ENCODE measurements around the gene SLC49A3.

DNA sequence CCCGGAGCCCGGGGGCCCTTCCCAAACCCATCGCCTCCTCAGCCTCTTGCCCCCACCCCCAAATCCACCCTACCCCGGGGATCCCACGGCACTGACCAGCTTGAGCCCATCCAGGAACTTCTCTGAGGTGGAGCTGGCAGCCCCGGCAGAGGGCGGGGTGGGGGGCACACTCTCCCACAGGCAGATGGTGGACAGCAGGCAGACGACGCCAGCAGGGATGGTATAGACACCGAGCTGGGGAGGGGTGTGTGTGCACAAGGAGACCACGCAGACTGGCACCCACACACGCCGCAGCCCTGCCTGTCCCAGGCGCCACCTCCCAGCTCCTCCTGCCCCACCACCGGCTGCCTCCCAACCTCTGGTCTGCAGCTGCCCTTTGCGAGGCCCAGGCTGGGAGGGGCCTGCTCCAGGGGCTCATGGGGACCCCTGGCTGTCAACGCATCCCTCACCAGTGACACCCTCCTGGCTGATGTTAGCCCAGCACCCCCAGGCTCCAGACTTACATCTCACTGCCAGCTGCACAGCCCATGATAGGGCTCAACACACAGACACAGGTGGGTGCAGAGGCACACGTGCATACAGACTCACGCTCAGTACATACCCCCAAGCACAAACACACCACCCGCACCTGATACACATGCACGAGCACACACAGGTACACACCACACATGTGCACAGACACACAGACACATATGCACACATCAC lies 4.2 kb downstream of the SLC49A3 start:
- TF ChIP-seq, protein P1, sequence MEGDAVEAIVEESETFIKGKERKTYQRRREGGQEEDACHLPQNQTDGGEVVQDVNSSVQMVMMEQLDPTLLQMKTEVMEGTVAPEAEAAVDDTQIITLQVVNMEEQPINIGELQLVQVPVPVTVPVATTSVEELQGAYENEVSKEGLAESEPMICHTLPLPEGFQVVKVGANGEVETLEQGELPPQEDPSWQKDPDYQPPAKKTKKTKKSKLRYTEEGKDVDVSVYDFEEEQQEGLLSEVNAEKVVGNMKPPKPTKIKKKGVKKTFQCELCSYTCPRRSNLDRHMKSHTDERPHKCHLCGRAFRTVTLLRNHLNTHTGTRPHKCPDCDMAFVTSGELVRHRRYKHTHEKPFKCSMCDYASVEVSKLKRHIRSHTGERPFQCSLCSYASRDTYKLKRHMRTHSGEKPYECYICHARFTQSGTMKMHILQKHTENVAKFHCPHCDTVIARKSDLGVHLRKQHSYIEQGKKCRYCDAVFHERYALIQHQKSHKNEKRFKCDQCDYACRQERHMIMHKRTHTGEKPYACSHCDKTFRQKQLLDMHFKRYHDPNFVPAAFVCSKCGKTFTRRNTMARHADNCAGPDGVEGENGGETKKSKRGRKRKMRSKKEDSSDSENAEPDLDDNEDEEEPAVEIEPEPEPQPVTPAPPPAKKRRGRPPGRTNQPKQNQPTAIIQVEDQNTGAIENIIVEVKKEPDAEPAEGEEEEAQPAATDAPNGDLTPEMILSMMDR (IDR thresholded peaks at IDR 0.05): no peak
- TF ChIP-seq POLR2A (IDR thresholded peaks at IDR 0.05): no peak
- TF ChIP-seq POLR2AphosphoS5 (IDR thresholded peaks at IDR 0.05): no peak
- no peak for TF ChIP-seq EP300 (IDR thresholded peaks at IDR 0.05)

All from stomach (tissue), 4 donors.